ENCODE data around the gene RNF222.

Gene RNF222

DNA sequence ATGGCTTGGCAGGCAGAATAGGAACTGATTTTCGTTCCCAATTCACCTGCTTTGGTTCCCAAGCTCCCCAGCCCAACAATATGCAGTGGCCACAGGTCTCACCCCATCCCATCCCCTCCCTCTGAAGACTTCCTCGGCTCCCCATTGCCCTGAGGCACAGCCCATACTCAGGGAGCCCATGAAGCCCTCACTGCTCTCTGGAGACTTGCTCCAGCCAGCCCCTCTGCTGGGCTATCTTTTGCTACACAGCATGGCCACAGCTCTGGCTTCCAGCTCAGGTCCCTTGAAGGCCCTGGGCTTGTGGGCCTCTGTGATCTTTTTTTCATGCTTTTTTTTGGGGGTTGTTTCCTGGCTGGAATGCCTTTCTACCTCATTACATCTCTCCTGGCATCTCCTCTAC is 8.5 kb upstream of the RNF222 start:
- H3K9ac ChIP-seq (ENCODE audit: low read length): no peak overlapping the region
- no peak overlapping the region for H3K4me3 ChIP-seq (ENCODE audit: low read depth, low read length, poor library complexity, severe bottlenecking)
- no peaks in the 10 kb centered on the region for H3K9me3 ChIP-seq (ENCODE audit: low read length)
- no peak overlapping the region for H3K27ac ChIP-seq (ENCODE audit: low read depth, low read length, poor library complexity, severe bottlenecking)
- TF ChIP-seq, protein P1, sequence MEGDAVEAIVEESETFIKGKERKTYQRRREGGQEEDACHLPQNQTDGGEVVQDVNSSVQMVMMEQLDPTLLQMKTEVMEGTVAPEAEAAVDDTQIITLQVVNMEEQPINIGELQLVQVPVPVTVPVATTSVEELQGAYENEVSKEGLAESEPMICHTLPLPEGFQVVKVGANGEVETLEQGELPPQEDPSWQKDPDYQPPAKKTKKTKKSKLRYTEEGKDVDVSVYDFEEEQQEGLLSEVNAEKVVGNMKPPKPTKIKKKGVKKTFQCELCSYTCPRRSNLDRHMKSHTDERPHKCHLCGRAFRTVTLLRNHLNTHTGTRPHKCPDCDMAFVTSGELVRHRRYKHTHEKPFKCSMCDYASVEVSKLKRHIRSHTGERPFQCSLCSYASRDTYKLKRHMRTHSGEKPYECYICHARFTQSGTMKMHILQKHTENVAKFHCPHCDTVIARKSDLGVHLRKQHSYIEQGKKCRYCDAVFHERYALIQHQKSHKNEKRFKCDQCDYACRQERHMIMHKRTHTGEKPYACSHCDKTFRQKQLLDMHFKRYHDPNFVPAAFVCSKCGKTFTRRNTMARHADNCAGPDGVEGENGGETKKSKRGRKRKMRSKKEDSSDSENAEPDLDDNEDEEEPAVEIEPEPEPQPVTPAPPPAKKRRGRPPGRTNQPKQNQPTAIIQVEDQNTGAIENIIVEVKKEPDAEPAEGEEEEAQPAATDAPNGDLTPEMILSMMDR (IDR thresholded peaks at IDR 0.05; ENCODE audit: low read length): no peak
- H2AFZ ChIP-seq (ENCODE audit: low read length): no peak overlapping the region
- no peak overlapping the region for H3K4me2 ChIP-seq (ENCODE audit: low read length)
- peaks cover 7% of the 10 kb centered on the region for H3K4me1 ChIP-seq (ENCODE audit: insufficient read depth, low read length, severe bottlenecking)
- no peaks in the 10 kb centered on the region for H3K36me3 ChIP-seq (ENCODE audit: insufficient read depth, low read length)
- no peaks in the 10 kb centered on the region for H3K9me2 ChIP-seq (ENCODE audit: low read depth, low read length)
- no peaks in the 10 kb centered on the region; the same call in 1 of the 2 replicates for H3K27me3 ChIP-seq (ENCODE audit: insufficient read depth, low read length)
- no peaks in the 10 kb centered on the region for H3K79me2 ChIP-seq (ENCODE audit: insufficient read depth, low read length)
- H4K20me1 ChIP-seq (ENCODE audit: insufficient read depth, low read length): no peaks in the 10 kb centered on the region
- no peaks in the 10 kb centered on the region for H3F3A ChIP-seq (ENCODE audit: insufficient read depth, low read length)

DNA sequence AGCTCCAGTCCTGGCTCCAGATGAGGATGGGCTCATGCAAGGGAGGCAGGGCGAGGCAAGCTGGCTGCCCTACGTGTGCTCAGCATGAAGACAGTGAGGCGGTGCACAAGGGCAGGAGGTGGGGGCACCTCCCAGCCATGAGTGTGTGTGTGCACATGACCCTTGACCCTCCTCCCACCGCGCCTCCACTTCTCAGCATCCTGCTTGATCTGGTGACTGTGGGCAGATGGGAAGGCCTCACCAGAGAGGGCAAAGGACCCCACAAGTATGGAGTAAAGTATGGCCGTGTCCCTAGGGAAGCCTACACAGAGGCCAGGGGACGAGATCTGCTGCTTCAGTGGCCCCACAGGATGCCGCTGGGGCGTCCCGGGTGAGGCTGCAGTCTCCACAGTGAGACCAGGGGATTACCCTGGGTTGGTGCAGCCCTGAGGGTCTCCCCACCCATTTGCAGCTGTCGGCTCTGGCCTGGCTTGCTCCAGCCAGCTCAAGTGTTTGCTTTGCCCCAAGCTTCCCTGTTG is 7.9 kb upstream of the RNF222 start:
- no peak overlapping the region for H2AFZ ChIP-seq (ENCODE audit: low read length)
- no peaks in the 10 kb centered on the region for H4K20me1 ChIP-seq (ENCODE audit: insufficient read depth, low read length)
- H3K9me2 ChIP-seq (ENCODE audit: low read depth, low read length): no peaks in the 10 kb centered on the region
- peaks cover 7% of the 10 kb centered on the region for H3K4me1 ChIP-seq (ENCODE audit: insufficient read depth, low read length, severe bottlenecking)
- no peaks in the 10 kb centered on the region for H3F3A ChIP-seq (ENCODE audit: insufficient read depth, low read length)
- H3K36me3 ChIP-seq (ENCODE audit: insufficient read depth, low read length): no peaks in the 10 kb centered on the region
- no peak for TF ChIP-seq EZH2 (IDR thresholded peaks at IDR 0.05; ENCODE audit: borderline replicate concordance, low read length)
- TF ChIP-seq, protein P1 (IDR thresholded peaks at IDR 0.05; ENCODE audit: low read length): no peak
- no peaks in the 10 kb centered on the region for H3K79me2 ChIP-seq (ENCODE audit: insufficient read depth, low read length)
- no peak overlapping the region for H3K4me3 ChIP-seq (ENCODE audit: low read depth, low read length, poor library complexity, severe bottlenecking)
- no peaks in the 10 kb centered on the region for H3K9me3 ChIP-seq (ENCODE audit: low read length)
- H3K27ac ChIP-seq (ENCODE audit: low read depth, low read length, poor library complexity, severe bottlenecking): no peak overlapping the region
- no peaks in the 10 kb centered on the region; the same call in 1 of the 2 replicates for H3K27me3 ChIP-seq (ENCODE audit: insufficient read depth, low read length)
- no peak overlapping the region for H3K4me2 ChIP-seq (ENCODE audit: low read length)
- no peak overlapping the region for H3K9ac ChIP-seq (ENCODE audit: low read length)

DNA sequence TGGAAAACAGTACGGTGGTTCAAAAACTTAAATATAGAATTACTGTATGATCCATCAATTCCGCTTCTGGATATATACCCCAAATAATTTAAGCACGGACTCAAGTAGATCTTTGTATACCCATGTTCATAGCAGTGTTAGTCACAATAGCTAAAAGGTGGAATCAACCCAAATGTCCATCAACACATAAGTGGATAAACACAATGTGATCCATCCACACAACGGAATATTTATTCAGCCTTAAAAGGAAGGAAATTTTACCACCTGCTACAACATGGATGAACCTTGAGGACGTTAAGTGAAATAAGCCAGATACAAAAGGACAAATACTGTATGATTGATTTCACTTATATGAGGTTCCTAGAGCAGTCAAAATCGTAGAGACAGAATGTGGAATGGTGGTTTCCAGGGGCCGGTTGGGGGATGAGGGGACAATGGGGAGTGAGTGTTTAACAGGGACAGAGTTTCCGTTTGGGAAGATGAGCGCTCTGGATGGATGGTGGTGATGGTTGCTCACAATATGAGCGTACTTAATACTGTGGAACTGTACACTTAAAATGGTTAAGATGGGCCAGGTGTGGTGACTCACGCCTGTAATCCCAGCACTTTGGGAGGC is 5.4 kb upstream of the RNF222 start:
- H3K27ac ChIP-seq (ENCODE audit: low read depth, low read length, poor library complexity, severe bottlenecking): no peak overlapping the region
- no peaks in the 10 kb centered on the region for H3K9me3 ChIP-seq (ENCODE audit: low read length)
- H3F3A ChIP-seq (ENCODE audit: insufficient read depth, low read length): no peaks in the 10 kb centered on the region
- no peaks in the 10 kb centered on the region; the same call in 1 of the 2 replicates for H3K27me3 ChIP-seq (ENCODE audit: insufficient read depth, low read length)
- no peak overlapping the region for H3K4me2 ChIP-seq (ENCODE audit: low read length)
- no peak overlapping the region for H3K4me3 ChIP-seq (ENCODE audit: low read depth, low read length, poor library complexity, severe bottlenecking)
- no peaks in the 10 kb centered on the region for H3K4me1 ChIP-seq (ENCODE audit: insufficient read depth, low read length, severe bottlenecking)
- H3K79me2 ChIP-seq (ENCODE audit: insufficient read depth, low read length): no peaks in the 10 kb centered on the region
- H2AFZ ChIP-seq (ENCODE audit: low read length): no peak overlapping the region
- no peaks in the 10 kb centered on the region for H4K20me1 ChIP-seq (ENCODE audit: insufficient read depth, low read length)
- H3K9me2 ChIP-seq (ENCODE audit: low read depth, low read length): no peaks in the 10 kb centered on the region
- TF ChIP-seq, protein P1 (IDR thresholded peaks at IDR 0.05; ENCODE audit: low read length): no peak
- TF ChIP-seq EZH2 (IDR thresholded peaks at IDR 0.05; ENCODE audit: borderline replicate concordance, low read length): no peak
- H3K9ac ChIP-seq (ENCODE audit: low read length): no peak overlapping the region
- no peaks in the 10 kb centered on the region for H3K36me3 ChIP-seq (ENCODE audit: insufficient read depth, low read length)

Measured in OCI-LY1 (cell line).